WERI-Rb-1 (cell line): ENCODE results near the gene ENTHD1.

ENCODE experiments used
- DNase-seq: peaks from one replicate; pipeline ENCODE4 v3.0.0-alpha.2; 2020
- H3K27ac ChIP-seq: fragments of 250-450 bp; sonication (Bioruptor Pico); 2 replicates; pipeline ENCODE4 v1.5.1; 2020; ENCODE audit warnings: mild to moderate bottlenecking, moderate library complexity
- H3K27me3 ChIP-seq: fragments of 250-450 bp; sonication (Bioruptor Pico); 2 replicates; pipeline ENCODE4 v1.5.1; 2021; ENCODE audit warnings: mild to moderate bottlenecking, low read depth, moderate library complexity; ENCODE audit not compliant: insufficient read depth, severe bottlenecking
- H3K36me3 ChIP-seq: fragments of 250-450 bp; sonication (Bioruptor Pico); 2 replicates; pipeline ENCODE4 v1.5.1; 2020; ENCODE audit warnings: mild to moderate bottlenecking, moderate library complexity
- H3K4me3 ChIP-seq: 2 replicates; pipeline ENCODE4 v1.5.1; 2011; ENCODE audit warnings: low read depth, mild to moderate bottlenecking, control low read depth, low read length
- H3K9me3 ChIP-seq: fragments of 250-450 bp; sonication (Bioruptor Pico); 2 replicates; pipeline ENCODE4 v1.5.1; 2021; ENCODE audit warnings: mild to moderate bottlenecking, moderate library complexity; ENCODE audit not compliant: severe bottlenecking
- CTCF ChIP-seq: IDR thresholded peaks from 2 replicates; pipeline ENCODE4 v1.5.1; 2011; ENCODE audit warnings: low read depth, mild to moderate bottlenecking, control low read depth, inconsistent platforms, low read length

Gene ENTHD1

GRCh38 chr22:39700565-39700964 lies 193.0 kb downstream of the ENTHD1 start:
- no peak overlapping the region for H3K27ac ChIP-seq
- H3K27me3 ChIP-seq: no peaks in the 10 kb centered on the region
- no peaks in the 10 kb centered on the region for H3K36me3 ChIP-seq
- TF ChIP-seq CTCF: no peak
- no peak for DNase-seq
- H3K9me3 ChIP-seq: no peaks in the 10 kb centered on the region
- H3K4me3 ChIP-seq: no peak overlapping the region

- TF ChIP-seq CTCF: no peak
- Histone ChIP-seq H3K9me3 (no peaks in the 10 kb centered on the region), H3K36me3 (no peaks in the 10 kb centered on the region), H3K27me3 (no peaks in the 10 kb centered on the region), H3K4me3 (no peak overlapping the region), H3K27ac (no peak overlapping the region)
- no peak for DNase-seq
These were observed 193.8 kb downstream of the ENTHD1 start for GRCh38 chr22:39699631-39700360.

DNA sequence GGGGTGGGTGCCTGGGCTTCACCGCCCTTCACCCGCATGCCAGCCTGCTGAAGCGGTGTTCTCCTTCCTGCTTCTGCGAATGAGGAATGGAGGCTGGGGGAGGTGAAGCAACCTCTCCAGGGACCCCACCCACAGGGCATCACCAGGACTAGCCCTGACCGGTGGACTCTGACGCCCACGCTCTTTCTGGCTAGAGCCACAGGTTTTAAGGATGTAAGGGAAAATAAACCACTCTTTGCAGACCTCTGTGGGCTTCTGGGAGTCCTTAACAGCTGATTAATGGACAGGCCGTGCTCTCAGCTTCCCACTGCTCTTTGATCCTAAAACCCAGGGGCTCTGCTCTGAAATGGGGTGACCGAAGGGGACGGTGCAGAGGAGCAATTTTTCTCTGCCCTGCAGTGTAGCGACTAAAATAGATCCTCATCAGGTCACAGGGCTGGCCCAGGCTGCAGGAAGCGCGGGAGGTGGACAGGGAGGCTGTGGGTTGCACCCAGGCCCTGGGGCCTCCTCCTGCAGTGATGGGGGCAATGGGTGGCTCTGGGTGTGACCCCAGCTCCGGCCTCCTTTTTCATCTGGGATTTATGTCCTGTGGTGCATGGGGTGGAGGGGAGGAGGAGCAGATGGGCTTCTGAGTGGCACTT lies 195.7 kb downstream of the ENTHD1 start:
- Histone ChIP-seq H3K27ac (peak overlapping the region; percentile 17), H3K4me3 (no peak overlapping the region), H3K9me3 (no peaks in the 10 kb centered on the region), H3K36me3 (no peaks in the 10 kb centered on the region), H3K27me3 (no peaks in the 10 kb centered on the region)
- TF ChIP-seq CTCF: no peak
- DNase-seq: no peak

DNA sequence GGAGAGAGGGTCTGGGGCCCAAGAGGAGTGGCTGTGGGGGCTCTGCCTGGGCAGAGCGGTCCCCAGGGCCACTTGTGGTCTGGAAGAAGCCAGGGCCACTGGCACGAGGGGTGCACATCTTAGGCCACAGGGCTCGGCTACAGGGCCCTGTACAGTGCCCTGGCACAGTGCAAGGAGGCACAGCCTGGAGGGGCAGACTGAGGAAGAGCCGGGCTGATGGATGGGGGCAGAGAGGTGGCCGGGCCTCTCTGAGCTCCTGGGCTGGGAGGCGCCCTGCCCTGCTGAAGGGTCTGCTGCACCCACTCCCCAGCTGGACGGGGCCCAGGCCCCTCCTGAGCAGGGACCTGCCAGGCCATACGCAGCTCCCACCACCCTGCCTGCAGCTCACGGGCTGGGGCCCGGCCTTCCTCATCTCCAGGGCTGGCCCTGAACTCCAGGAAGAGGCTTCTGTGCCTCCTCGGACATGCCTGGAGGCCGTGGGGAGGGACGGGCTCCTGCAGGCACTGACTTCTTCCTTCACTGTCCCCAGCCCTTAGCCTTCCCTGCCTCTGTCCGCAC lies 199.5 kb downstream of the ENTHD1 start:
- H3K27ac ChIP-seq: no peak overlapping the region
- no peaks in the 10 kb centered on the region for H3K36me3 ChIP-seq
- H3K9me3 ChIP-seq: no peaks in the 10 kb centered on the region
- no peak for DNase-seq
- no peak for TF ChIP-seq CTCF
- no peak overlapping the region for H3K4me3 ChIP-seq
- H3K27me3 ChIP-seq: no peaks in the 10 kb centered on the region
